NCI-H1694 (cell line): ENCODE data around the gene CDC42EP2.

Experiments used
- DNase-seq: peaks from one replicate; lab custom pipeline; 2025; lab: John Stamatoyannopoulos, UW

The CDC42EP2 gene

DNA sequence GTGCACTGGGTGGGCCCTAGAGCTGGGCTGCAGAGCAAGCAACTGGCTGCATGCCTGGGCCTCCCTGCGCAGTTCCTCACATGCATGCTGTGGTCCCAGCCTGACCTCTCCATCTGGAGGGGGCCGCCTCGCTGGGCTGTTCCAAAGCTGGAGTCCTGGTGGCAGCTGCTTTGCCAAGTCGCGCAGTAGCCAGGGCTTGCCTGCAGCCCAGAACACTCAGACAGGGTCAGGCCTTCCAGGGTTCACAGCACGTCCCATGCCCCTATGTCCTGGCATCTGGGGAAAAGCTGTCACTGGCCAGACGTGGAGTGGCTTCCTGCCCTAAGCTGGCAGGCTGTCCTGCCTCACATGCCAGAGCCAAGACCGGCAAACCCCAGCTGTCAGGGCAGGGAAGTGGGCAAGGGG lies 16.5 kb upstream of the CDC42EP2 start:
- peak; percentile 34 for DNase-seq

DNA sequence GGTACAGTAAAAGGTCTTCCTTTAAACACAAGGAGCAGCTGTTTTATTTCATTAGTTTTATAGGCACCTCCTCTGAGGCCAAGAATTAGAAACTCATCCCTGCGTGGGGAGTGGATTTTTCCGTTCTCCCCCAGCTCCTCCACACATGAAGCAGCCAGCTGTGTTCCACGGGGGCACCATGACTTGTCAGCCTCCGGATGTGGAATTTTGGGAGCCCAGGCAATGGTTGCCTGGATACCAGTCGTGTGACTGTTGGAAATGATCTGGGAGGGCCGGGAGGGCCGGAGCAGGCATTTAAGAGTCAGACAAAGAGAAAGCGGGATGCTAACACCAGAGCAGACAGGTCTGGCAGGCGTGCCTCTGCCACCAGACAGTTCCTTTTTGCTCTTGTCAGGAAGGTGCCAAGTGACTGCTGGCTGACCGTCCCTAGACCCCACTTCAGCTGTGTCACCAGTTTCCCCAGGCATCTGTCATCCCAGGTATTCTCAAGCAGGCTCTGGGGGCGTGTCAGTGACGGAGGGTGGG lies 15.9 kb upstream of the CDC42EP2 start:
- DNase-seq = no peak

DNA sequence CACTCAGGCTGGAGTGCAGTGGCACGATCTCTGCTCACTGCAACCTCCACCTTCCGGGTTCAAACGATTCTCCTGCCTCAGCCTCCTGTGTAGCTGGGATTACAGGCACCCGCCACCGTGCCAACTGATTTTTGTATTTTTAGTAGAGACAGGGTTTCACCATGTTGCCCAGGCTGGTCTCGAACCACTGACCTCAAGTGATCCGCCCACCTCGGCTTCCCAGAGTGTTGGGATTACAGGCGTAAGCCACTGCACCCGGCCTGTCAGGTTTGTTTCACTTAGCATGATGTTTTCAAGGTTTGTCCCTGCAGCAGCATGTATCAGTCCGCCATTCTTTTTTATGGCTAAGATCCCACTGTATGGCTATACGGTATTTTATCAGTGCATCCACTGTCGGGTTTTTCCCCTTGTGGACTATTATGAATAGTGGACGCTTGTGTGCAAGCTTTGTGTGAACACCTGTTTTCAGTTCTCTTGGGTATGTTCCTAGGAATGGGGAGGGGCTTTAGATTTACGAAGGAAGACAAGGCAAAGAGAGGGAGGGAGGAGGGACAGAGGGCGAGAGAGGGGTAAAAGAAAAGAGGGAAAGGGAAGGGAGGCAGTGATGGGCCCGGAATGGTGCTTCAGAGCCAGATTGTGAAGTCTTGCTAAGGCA lies 13.9 kb upstream of the CDC42EP2 start:
- no peak for DNase-seq

DNA sequence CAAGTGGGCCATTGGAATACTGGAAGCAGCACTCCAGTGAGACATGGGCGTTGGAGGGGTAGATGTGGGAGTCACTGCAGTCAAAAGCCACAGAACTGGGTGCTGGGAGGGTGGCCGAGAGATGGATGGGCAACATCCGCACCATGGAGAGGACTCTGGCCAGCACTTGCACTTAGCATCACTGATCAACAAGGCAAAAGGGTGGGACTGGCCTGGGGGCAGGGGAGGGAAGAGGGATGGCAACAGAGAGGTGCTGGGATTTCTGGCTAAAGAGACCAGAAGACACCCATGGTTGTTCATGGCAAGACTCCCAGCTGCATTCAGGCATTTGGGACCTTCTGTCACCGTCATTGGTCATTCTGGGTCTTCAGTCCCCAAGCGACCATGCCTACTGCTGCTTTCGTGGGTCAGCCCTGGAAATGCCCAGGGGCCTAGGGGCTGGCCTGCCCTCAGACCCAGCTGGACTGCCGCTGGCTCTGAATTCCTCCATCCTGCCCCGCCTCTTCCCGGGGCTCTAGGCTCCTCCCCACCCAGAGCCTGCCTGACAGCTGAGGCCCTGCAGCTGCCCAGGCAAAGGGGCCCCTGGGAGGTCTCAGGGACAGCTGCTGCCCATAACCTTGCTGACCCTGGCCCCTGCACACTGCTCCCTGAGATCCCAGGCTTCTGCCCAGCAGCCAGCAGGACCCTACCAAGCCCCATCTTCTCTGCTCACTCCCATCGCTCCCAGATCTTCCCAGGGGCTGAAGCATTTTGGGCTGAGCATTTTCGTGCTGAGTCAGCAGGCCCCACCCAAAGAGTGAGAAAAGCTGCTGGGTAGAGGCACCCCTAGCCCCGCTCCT lies 13.0 kb upstream of the CDC42EP2 start:
- DNase-seq = no peak

DNA sequence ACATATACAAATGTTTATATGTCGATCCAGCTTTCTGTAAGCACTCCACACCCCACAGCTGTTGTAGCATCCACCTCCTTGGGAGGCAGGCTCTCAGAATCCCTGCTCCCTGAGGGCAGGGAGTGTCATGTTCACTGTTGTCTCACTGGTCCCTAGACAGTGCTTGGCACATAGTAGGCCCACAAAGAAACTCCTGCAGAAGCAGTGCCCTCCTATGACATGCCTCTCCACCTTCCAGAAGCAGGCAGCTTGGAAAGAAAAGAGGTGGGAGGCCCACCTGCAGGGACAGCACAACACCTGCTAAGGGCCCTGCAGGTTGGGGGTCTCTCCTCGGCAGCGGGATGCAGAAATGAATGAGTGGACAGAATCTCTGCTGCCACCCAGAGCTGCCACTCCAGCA lies 11.1 kb upstream of the CDC42EP2 start:
- no peak for DNase-seq

DNA sequence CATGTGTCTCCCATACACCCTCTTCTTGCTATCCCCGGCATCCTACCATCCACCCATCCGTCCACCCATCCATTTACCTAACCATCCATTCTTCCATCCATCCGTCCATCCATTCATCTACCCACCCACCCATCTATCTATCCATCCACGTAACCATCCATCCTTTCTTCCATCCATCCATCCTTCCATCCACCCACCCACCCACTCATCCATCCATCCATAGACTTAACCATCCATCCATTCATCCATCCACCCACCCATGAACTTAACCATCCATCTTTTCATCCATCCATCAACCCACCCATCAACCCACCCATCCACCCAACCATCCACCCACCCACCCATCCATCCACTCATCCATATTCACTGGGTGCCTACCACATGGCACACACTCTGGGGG lies 10.6 kb upstream of the CDC42EP2 start:
- DNase-seq = no peak

DNA sequence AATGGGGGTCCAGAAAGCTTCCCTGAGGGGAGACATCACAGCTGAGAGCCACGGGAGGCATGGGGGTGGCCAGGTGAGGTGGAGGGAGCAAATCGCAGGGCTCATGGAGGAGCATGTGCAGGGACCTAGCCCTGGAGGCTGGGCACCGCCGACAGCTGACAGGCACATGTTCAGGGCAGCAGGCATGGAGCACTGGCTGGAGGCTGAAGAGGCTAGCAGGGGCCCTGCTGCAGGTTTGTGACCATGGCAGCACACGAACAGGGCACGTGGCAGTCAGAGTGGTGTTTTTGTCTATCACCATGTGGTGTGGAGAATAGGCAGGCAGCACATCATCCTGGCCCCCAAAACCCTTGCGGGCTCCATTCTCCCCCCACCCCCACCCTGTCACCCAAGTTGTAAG lies 10.1 kb upstream of the CDC42EP2 start:
- no peak for DNase-seq

DNA sequence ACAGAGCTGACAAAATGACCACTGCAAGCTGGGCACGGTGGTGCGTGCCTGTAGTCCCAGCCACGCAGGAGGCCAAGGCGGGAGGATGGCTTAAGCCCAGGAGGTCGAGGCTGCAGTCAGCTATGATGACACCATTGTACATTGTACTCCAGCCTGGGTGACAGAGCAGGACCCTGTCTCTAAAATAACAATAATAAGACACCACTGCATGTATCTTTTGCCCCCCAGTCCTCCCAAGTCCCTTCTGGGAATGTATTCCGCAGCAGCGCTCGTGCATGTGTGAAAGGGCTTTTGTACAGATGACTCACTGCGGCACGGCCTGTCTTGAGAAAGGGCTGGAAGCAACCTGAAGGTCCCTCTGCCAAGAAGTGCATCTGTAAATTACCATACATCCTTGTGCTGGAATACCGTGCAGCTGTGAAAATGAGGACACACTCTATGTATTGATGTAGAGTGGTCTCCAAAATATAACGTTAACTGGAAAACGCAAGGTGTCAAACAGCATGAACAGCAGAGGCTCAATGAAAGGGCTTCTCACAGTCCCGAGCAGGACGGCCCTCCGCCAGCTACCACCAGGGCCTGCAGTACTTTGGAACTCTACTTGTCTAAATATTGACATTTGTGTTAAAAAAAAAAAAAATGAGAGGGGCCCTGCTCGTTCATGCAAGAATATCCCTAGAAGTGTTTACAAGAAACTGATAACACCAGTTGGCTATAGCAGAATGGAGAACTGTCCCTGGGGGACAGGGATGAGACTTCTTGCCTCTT lies 9.0 kb upstream of the CDC42EP2 start:
- DNase-seq = no peak

DNA sequence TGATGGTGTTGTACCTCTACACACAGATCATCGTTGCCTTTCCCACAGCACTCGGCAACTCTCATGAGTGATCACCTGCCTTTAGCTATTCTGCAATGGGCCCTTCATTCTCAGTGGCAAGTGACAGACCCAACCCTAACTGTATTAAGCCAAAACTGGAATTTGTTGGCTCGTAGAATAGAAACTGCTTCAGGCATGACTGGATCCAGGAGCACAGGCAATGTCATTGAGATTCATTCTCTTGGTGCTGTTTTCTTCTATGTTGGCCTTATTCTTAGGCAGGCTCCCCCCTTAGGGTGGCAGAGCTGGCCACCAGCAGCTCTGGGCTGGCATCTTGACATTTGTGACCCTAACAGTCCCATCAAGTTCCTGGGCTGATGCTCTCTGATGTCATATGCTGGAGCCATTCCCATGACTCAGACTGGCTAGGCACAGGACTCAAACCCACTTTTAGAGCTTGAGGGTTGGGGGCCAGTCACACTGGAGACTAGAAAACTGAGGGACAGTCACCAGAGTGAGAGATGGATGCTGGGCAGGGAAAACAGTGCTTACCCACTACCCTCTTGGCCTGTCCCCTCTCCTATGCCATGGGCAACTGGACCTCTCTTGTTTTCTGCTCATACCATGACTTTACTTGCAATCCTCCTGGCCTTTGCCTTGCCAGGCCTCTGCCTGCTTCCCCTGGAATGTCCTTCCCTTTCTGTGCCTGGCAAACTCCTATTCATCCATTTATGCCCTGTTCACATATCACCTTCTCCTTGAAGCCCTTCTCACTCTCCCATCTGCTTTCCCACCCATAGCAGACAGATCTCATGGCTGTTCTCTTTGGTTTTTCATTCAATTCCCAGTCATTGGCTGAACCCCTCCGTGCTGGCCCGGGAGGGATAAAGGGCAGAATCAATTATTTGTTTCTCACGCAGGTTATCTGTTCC lies 7.1 kb upstream of the CDC42EP2 start:
- no peak for DNase-seq

DNA sequence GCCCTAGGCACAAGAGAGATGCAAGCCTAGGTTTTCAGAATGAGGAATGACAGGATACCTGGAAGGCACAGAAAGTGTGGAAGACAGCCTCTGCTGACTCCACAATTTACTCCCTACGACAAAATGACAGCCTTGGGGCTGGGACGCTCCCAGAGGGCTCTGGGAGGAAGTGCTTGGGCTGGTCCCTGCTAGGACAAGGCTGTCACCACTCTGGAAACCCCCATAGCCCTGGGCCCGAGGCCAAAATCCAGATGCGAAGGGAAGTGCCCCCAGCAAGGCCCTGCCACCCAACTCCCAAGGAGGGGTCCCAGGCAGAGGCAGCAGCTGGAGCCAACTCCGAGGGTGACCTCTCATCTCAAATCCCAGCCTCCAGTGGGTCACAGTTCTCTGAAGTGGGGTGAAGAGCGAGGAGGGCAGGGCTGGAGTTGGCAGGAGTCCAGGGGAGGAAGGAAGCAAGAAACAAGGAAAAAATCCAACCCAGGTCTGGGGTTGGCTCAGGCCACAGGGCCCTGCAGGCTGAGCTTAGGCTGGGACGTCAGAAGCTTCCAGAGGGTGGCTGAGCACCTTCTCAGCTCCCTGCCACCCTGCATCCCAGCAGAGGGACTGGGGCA lies 6.3 kb upstream of the CDC42EP2 start:
- no peak for DNase-seq

DNA sequence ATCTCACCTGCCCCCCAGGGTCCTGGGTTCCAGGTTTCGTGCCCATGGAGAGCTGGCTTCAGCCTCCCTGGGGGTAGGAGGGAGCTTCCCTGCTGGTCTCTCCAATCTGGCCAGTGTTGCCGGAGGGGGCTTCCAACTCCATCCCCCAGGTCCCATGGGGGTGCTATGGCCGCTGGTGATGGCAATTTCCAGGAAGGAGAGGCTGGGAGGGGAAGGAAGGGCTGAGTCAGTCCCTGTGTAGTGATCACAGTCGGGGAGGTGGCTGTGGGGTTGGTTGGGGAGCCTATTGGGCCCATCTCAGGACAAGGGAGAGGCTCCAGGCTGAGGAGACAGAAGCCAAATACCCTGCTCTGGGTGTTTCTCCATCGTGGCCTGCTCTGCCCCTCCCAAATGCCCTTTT lies 5.7 kb upstream of the CDC42EP2 start:
- DNase-seq = no peak

DNA sequence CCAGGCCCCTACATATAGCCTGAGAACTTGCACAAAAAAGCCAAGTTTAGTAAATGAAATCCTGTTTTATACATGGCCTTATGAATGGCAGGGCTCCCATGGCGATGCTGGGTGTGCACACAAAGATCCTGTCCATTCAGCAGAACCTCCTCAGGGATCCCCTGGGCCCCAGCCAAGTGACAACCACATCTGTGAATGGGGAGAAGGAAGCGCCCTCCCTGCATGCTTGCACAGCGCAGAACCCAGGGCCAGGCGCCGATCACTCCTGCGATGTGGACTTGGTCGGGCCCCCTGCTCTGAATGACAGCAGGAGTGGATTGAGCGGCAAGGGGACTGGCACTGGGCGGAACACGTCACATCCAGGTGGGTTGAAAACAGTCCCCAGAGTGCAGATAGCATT lies 4.5 kb upstream of the CDC42EP2 start:
- no peak for DNase-seq

DNA sequence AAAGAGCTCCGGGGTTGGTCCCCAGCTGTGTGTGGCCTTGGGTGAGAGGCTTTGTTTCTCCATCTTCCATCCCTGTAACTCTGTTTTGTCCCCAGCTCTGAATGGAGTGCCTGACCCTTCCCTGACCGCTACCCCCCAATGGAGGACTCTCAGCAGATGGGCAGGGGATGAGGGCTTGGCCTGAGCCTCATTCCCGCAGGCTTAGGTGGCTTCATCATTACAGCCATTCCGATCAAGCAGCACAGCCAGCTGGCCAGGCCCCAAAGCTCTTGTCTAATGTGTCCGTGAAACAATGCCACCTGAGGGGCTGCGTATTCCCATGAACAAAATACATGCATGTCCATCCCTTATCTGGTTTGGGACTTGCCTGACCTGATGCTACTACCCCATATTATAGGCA lies 3.9 kb upstream of the CDC42EP2 start:
- DNase-seq = no peak

DNA sequence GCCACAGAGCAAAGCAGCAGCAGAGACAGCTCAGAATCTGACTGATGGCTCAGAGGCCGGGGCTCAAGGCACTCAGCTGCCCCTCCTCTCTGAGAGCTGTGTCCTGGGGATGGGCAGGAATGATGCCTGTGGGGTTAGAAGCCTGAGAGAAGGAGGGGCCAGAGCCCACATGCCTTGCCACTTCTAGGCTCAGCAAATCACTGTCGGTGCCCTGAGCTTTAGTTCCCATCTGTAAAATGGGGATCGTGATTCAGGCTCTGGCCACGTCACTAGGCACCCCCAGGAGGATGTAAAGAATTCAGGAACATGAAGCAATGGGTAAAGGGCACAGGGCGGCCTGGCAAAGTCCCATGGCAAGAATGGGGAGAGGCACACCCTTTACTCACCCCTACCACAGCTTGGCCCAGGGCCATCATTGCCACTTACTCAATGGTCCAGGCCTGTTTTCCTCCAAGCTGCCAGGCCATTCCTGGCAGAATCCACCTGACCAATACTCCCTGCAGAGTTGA lies 3.4 kb upstream of the CDC42EP2 start:
- no peak for DNase-seq

DNA sequence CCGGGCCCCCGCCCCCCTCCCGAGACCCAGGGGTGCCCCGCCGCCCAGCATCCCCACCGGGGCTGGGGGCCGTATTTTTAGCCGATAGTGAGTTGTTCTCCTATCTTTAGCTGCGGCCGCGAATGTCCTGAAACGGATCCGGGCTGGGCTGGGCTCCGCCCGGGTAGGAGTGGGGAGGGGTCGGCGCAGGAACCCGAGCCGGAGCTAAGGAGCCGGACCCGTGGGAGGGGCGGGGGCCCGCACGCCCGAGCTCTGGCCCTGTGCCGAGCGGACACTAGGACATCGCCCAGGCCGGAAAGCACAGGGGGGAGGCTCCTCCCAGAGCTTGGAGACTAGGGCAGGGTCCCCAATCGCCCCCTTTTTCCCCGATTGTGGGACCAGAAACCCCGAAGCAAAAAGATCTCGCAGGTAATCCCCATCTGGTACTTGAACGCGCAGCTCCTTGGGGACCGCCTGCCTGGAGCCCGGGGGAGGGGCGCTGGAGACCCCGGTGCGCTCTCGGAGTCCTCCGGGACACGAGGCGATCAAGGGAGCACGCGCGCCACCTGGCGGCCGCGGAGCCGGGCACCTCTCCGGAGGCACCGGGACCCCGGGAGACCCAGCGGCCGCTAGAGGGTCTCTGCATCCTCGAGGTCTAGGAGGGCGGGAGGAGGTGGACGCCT lies 669 bp downstream of the CDC42EP2 start:
- peak; percentile 68 for DNase-seq

DNA sequence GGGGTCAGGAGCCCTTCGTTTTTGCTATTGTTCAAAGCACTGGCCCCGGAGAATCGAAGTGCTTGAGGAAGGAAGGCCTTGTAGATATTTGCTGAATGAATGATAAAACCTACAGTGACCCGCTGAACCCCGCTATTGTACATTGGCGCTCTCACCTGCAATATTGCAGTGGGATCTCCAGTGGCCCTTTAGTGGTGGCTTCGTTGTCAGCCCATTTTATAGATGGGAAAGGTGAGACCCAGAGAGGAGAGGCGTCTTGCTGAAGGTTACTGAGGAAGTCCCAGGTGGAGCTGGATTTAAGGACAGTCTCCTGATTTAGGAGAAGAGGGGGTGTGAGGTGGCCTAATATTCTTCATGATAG lies 1.2 kb downstream of the CDC42EP2 start:
- no peak for DNase-seq

DNA sequence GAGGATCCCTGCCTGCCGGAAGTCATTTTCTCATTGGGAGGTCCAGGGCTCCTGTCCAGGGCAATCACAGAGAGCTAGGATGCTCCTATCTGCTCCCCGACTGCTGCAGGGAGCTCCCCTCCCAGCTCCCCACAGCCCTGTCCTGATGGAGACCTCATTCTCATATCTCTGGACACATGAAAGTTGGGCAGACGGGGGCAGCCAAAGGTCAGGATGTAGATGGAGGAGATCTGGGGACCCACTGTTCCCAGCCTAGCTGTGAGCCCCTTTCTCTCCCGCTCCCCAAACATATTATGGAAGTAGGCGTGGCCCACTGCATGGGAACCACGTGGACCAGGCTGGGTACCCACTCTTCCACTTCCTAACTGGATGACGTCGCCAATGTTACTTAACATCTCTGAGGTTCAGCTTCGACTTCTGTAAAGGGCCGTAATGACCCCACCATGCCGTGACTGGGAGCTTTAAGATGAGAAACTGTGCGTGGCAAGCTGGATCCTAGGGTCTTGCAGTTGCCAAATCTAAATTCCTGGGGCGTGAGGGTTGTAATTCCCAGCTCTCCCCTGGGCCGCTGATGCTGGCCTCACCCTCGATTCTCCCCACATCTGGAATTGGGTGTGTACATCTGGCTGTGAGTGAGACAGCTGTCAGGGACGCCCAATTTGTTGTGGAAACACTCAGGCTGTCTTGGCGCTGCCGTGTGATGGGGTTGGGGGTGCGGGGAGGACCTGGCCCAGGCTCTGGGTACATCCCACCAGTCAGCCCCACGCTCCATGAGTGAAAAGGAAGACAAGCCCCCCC lies 1.8 kb downstream of the CDC42EP2 start:
- no peak for DNase-seq

DNA sequence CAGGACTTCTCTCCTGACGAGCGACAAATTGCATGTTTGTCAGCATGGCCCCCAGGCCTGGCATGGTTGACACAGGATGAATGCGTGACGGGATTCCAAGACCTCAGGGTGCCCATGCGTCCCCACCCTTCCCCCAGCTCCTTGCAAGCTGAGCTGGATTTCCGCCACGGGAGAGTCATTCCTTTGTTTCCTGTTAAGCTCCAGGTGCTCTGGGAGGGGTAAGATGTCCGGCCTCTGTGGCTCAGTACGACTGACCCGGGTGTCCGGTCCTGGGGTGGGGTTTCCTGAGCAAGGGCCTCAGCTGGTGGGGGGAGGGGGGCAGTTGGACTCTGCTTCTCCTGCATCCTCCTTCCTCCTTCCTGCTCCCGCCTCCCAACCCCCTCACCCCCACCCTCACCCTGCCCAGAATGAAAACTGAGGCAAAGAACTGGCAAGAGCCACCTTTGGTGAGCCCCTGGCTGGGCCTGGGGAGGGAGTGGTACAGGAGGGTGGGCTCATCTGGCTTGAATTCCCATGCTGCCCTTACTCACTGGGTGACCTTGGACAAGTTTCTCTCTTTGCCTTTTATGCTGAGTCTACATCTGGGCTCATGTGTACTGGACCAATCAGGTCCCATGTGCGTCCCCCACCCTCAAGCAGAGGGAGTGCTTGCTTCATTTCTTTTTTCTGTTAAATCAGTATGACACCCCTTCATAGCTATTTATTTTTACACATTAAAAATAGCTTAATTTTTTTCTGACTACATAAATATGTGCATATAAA lies 2.5 kb downstream of the CDC42EP2 start:
- DNase-seq = no peak
